ENCODE measurements around the gene CHAF1B. TPM values are rescaled to one million over a fixed set of nuclear protein-coding genes. Genes with fewer than 3 reads are reported as not detected.

CHAF1B gene
- total RNA-seq, 1 donor: 1.8 TPM

DNA sequence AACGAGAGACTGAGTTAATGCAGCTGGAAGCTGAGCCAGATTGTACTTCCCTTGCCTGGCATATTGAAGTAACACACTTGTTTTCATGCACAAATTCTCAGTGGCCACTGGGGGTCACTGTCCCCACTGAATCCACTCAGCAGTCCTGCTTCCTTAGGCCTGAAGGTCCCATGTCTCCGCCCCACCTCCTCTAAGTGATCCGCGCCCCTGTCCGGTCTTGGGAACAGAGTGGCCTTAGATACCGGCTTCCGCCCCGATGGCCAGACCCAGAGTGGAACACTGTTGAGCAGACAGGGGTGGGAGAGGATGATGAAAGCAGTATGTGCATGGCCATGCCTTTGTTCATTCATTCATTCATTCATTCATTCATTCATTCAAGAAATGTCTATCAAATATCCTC, 34.8 kb downstream of the CHAF1B start:
- H3K4me3 ChIP-seq (ENCODE audit: insufficient read depth, low read length): no peak overlapping the region
- H3K36me3 ChIP-seq (ENCODE audit: insufficient read depth, low read length): peaks cover 3% of the 10 kb centered on the region
- TF ChIP-seq CTCF (IDR thresholded peaks at IDR 0.05; ENCODE audit: extremely low read depth, low read depth, low read length): peak; percentile 84
- H2AFZ ChIP-seq (ENCODE audit: low read length): peak overlapping the region; percentile 25
- H4K20me1 ChIP-seq (ENCODE audit: insufficient read depth, low read length): no peaks in the 10 kb centered on the region
- no peaks in the 10 kb centered on the region for H3K79me2 ChIP-seq (ENCODE audit: insufficient read depth, low read length)
- H3K4me2 ChIP-seq (ENCODE audit: insufficient read depth, low read length): peak overlapping the region; percentile 61
- H3K9me3 ChIP-seq (ENCODE audit: low read depth, low read length): no peaks in the 10 kb centered on the region
- no peaks in the 10 kb centered on the region for H3K27me3 ChIP-seq (ENCODE audit: insufficient read depth, low read length)
- peak; percentile 97 for DNase-seq (ENCODE audit: insufficient read length, low spot score, missing footprints)
- peak overlapping the region; percentile 43 for H3K27ac ChIP-seq (ENCODE audit: low read depth, low read length)
- peaks cover 8% of the 10 kb centered on the region for H3K4me1 ChIP-seq (ENCODE audit: insufficient read depth, low read length)

DNA sequence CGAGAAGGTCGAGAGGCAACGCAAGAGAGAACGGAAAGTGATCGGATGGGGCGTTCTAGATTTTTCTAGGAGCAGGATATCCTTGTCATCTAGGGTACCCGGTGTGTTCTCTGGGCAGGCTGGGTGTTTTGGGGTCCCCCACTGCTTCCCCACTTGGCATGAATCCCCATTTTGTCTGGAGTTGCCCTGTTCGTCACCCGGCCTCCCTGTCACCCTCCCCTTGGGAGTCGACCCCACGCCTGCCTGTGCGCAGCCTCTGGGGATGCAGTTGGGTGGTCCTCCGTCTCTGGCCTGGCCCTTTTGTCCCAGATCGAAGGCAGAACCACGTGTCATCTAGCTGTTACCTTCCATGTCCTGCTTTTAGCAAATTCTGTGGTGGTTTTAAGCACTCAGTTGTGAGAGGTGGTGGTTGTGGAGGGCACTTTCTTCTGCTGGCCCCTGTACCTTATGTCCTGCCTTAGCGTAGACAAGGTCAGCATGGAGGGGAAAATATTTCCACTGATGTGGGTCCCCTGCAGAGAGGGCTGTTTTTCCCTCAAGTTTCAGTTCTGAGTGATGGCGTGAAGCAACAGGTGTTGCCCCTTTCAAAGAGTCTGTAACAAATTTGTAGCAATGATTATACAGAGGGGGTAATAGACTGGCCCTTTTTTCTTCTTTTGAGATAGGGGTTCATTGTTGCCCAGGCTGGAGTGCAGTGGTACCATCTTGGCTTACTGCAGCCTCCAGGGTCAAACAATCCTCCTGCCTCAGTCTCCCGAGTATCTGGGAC, 35.6 kb downstream of the CHAF1B start:
- Histone ChIP-seq H3K27ac (ENCODE audit: low read depth, low read length) (no peak overlapping the region), H3K9me3 (ENCODE audit: low read depth, low read length) (no peaks in the 10 kb centered on the region), H2AFZ (ENCODE audit: low read length) (no peak overlapping the region), H3K27me3 (ENCODE audit: insufficient read depth, low read length) (no peaks in the 10 kb centered on the region), H3K4me1 (ENCODE audit: insufficient read depth, low read length) (peaks cover 16% of the 10 kb centered on the region), H3K79me2 (ENCODE audit: insufficient read depth, low read length) (no peaks in the 10 kb centered on the region), H3K4me3 (ENCODE audit: insufficient read depth, low read length) (no peak overlapping the region), H3K36me3 (ENCODE audit: insufficient read depth, low read length) (no peaks in the 10 kb centered on the region), H4K20me1 (ENCODE audit: insufficient read depth, low read length) (no peaks in the 10 kb centered on the region), H3K4me2 (ENCODE audit: insufficient read depth, low read length) (no peak overlapping the region)
- no peak for TF ChIP-seq CTCF (IDR thresholded peaks at IDR 0.05; ENCODE audit: extremely low read depth, low read depth, low read length)
- DNase-seq (ENCODE audit: insufficient read length, low spot score, missing footprints): no peak

DNA sequence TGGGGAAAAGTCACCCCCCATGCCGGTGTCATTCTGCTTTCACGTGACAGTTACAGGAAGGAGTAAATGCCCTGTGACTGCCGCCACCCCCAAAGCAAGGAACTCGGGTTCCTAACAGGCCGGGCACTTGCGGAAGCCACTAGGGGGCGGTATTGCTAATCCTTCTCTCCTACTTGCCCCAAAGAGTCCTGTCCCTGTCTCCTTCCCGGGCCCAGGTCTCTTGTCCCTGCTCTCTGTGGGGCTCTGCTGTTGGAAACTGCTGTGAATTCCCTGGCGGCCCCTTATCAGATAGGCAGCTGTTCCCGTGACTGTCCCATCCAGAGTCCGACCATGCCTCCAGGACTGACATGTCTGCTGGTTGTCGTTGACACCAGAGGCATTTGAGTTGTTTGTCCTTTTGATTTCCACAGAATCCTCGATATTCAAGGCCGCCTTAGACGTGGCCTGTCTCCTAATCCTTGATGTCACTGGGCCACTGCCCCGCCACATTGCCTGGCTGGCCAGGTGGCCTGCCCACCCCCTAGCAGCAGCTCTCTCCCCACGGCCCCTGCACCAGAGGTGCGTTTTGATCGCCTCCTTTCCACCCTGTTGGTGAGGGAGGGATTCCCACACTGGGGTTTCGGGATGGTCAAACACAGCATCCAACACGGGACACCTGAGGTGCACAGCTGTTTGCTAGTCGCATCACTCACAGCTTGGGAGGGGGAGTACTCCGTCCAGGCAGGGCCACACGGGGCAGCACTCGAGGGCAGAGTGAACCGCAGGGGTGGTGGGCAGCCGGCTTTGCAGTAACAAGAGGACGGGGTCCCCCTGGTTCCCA, 37.3 kb downstream of the CHAF1B start:
- peaks cover 17% of the 10 kb centered on the region for H3K4me1 ChIP-seq (ENCODE audit: insufficient read depth, low read length)
- H3K27ac ChIP-seq (ENCODE audit: low read depth, low read length): peak overlapping the region; percentile 59
- H3K36me3 ChIP-seq (ENCODE audit: insufficient read depth, low read length): no peaks in the 10 kb centered on the region
- no peaks in the 10 kb centered on the region for H3K79me2 ChIP-seq (ENCODE audit: insufficient read depth, low read length)
- no peak overlapping the region for H3K4me3 ChIP-seq (ENCODE audit: insufficient read depth, low read length)
- peak; percentile 94 for DNase-seq (ENCODE audit: insufficient read length, low spot score, missing footprints)
- peak overlapping the region; percentile 53 for H2AFZ ChIP-seq (ENCODE audit: low read length)
- H3K9me3 ChIP-seq (ENCODE audit: low read depth, low read length): no peaks in the 10 kb centered on the region
- no peaks in the 10 kb centered on the region for H4K20me1 ChIP-seq (ENCODE audit: insufficient read depth, low read length)
- H3K27me3 ChIP-seq (ENCODE audit: insufficient read depth, low read length): no peaks in the 10 kb centered on the region
- peak; percentile 88 for TF ChIP-seq CTCF (IDR thresholded peaks at IDR 0.05; ENCODE audit: extremely low read depth, low read depth, low read length)
- H3K4me2 ChIP-seq (ENCODE audit: insufficient read depth, low read length): no peak overlapping the region

All from osteoblast (primary cell).